Measurements from ENCODE around the gene PYDC2. TPM values are rescaled to one million over a fixed set of nuclear protein-coding genes. Genes with fewer than 3 reads are reported as not detected.

Gene PYDC2
- total RNA-seq, 1 donor from 2014 or later = not detected

DNA sequence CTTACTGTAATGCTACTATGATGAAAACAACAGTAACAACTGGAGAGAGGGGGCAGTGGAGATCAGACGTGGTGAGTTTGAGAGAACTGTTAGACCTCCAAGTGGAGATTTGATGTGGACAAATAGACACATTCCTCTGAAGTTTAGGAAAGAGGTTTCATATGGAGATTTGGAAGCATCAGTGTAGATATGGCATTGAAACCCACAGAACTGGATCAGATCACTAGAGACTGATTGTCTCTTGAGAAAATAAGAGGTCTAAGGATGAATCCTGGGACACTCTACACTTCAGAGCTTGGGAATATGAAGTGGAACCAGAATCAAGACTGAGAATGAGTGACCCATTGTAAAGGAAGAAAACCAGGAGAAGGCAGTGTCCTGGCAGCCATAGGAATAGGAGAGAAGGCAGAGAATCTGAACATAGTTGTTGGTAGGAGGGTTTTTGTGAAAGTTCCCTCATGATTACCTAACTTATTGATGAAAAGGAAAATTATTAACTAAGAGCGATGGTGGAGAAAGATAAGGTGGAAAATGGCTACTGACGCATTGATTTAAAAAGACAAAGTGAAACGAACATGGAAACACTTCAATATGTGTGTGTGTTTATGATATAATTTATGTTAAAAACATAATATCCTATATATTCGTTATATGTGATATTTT lies 29.7 kb upstream of the PYDC2 start:
- no peaks in the 10 kb centered on the region for H3K27me3 Mint-ChIP-seq
- H3K9me3 Mint-ChIP-seq = no peaks in the 10 kb centered on the region
- no peak overlapping the region for H3K27ac Mint-ChIP-seq
- no peak for DNase-seq (ENCODE audit: extremely low spot score, unreplicated experiment)
- H3K4me1 Mint-ChIP-seq (ENCODE audit: unreplicated experiment) = no peaks in the 10 kb centered on the region
- H3K36me3 Mint-ChIP-seq = no peaks in the 10 kb centered on the region
- H3K4me3 Mint-ChIP-seq = no peak overlapping the region
- TF ChIP-seq, protein P1, sequence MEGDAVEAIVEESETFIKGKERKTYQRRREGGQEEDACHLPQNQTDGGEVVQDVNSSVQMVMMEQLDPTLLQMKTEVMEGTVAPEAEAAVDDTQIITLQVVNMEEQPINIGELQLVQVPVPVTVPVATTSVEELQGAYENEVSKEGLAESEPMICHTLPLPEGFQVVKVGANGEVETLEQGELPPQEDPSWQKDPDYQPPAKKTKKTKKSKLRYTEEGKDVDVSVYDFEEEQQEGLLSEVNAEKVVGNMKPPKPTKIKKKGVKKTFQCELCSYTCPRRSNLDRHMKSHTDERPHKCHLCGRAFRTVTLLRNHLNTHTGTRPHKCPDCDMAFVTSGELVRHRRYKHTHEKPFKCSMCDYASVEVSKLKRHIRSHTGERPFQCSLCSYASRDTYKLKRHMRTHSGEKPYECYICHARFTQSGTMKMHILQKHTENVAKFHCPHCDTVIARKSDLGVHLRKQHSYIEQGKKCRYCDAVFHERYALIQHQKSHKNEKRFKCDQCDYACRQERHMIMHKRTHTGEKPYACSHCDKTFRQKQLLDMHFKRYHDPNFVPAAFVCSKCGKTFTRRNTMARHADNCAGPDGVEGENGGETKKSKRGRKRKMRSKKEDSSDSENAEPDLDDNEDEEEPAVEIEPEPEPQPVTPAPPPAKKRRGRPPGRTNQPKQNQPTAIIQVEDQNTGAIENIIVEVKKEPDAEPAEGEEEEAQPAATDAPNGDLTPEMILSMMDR (conservative IDR thresholded peaks at IDR 0.05) = no peak

DNA sequence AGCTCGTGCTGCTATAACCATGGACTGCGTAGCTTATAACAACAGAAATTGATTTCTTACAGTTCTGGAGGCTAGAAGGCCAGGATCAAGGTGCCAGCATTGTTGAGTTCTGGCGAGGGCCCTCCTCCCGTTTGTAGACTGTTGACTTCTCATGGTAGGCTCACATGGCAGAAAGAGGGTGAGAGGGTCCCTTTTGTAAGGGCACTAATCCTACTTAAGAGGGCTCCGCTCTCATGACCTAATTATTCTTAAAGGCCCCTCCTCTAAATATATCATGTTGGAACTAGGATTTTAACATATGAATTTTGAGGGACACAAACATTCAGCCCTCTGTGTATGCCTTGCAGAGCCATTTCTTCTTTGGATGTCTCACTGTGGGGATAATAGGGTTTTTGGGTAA lies 28.8 kb upstream of the PYDC2 start:
- Mint-ChIP-seq H3K4me3 (no peak overlapping the region), H3K27ac (no peak overlapping the region), H3K27me3 (no peaks in the 10 kb centered on the region), H3K9me3 (no peaks in the 10 kb centered on the region), H3K4me1 (ENCODE audit: unreplicated experiment) (no peaks in the 10 kb centered on the region), H3K36me3 (no peaks in the 10 kb centered on the region)
- TF ChIP-seq, protein P1 (conservative IDR thresholded peaks at IDR 0.05) = no peak
- DNase-seq (ENCODE audit: extremely low spot score, unreplicated experiment) = no peak

DNA sequence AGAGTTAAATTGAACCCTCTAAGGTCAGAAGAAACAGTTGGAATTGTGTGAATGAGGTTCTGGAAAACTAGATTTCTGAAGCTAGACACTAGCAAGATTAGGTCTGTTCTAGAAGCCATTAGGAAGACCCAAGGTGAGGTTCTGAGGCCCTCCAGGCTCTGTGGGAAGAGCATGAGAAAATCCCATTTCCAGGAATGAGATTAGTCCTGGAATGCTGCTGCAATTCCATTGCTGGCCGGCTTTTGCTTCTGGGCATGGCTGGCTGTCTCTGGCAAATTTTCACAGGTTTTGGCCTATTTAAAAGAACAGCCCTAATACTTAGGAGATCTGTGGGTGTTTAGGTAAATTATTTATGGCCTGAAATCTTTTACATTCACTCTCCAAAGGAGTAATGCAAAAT lies 26.9 kb upstream of the PYDC2 start:
- TF ChIP-seq, protein P1 (conservative IDR thresholded peaks at IDR 0.05) = no peak
- Mint-ChIP-seq H3K4me1 (ENCODE audit: unreplicated experiment) (no peaks in the 10 kb centered on the region), H3K27ac (no peak overlapping the region), H3K4me3 (no peak overlapping the region), H3K9me3 (no peaks in the 10 kb centered on the region), H3K27me3 (no peaks in the 10 kb centered on the region), H3K36me3 (no peaks in the 10 kb centered on the region)
- no peak for DNase-seq (ENCODE audit: extremely low spot score, unreplicated experiment)

DNA sequence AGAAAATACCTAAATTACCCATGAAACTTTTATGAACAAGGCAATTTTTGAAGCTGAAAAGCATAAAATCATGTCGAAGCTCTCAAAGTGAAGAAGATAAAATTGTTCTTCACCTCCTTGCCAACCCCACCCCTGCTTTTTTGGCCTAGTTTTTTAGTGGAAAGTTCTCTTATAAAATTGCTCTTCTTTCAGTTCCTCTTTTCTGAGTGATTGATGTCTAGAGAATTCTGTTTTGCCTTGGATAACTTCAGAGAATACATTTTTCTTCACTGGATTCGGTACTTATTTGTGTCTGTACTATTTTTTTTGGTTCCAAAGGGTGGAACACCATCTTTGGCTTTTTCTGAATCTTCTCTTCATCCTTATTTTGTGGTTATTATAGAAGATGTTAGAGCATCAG lies 25.0 kb upstream of the PYDC2 start:
- Mint-ChIP-seq H3K4me3 (no peak overlapping the region), H3K9me3 (peaks cover 5% of the 10 kb centered on the region), H3K4me1 (ENCODE audit: unreplicated experiment) (no peaks in the 10 kb centered on the region), H3K36me3 (no peaks in the 10 kb centered on the region), H3K27ac (no peak overlapping the region), H3K27me3 (no peaks in the 10 kb centered on the region)
- DNase-seq (ENCODE audit: extremely low spot score, unreplicated experiment) = no peak
- TF ChIP-seq, protein P1 (conservative IDR thresholded peaks at IDR 0.05) = no peak

DNA sequence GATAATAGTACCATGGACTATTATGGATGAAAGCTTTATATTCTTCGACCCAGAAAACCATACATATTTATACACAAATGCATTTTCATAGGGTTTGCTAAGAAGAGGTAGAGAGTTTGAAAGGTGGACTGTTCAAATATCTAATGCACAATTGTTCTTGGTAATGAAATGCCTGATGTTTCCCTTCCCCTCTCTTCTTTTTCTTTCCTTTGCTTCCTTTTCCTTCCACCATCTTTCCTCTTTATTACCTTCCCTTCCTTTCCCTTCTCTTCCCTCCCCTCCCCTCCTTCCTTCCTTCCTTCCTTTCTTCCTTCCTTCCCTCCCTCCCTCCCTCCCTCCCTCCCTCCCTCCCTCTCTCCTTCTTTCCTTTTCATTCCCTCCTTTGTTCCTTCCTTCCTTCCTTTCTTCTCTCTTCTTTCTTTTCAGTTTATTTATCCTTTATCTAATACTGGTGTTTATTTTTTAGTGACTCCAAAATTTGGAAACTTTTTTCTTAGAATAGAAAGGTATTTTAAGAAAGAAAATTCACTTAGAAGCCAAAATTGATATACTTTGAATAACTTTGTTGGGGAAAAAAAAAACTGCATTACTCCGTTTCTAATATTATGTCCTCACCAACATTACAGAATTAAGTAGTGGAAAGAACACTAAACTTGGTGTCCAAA lies 22.7 kb upstream of the PYDC2 start:
- H3K36me3 Mint-ChIP-seq = no peaks in the 10 kb centered on the region
- no peak for DNase-seq (ENCODE audit: extremely low spot score, unreplicated experiment)
- peaks cover 7% of the 10 kb centered on the region for H3K27me3 Mint-ChIP-seq
- peaks cover 5% of the 10 kb centered on the region for H3K9me3 Mint-ChIP-seq
- no peaks in the 10 kb centered on the region for H3K4me1 Mint-ChIP-seq (ENCODE audit: unreplicated experiment)
- TF ChIP-seq, protein P1 (conservative IDR thresholded peaks at IDR 0.05) = no peak
- no peak overlapping the region for H3K27ac Mint-ChIP-seq
- H3K4me3 Mint-ChIP-seq = no peak overlapping the region

Data from type B pancreatic cell (in vitro differentiated cells).